KMS-11 (cell line): Measurements from ENCODE around the gene HINT2.

Experiments
- H2AFZ ChIP-seq: fragments of 200-600 bp; sonication (generic); 2 replicates; pipeline ENCODE4 v1.6.1; 2016; ENCODE audit warnings: antibody characterized with exemption, mixed run types, low read depth
- H3K27ac ChIP-seq: fragments of 200-600 bp; sonication (generic); 2 replicates; pipeline ENCODE4 v1.6.1; 2016; ENCODE audit warnings: mild to moderate bottlenecking, mixed run types
- H3K27me3 ChIP-seq: fragments of 200-600 bp; sonication (generic); 2 replicates; pipeline ENCODE4 v1.6.1; 2017; ENCODE audit warnings: mild to moderate bottlenecking, low read depth, mixed run types, moderate library complexity; ENCODE audit not compliant: insufficient read depth
- H3K36me3 ChIP-seq: fragments of 200-600 bp; sonication (generic); 2 replicates; pipeline ENCODE4 v1.6.1; 2017; ENCODE audit warnings: mild to moderate bottlenecking, mixed run types; ENCODE audit not compliant: insufficient read depth
- H3K4me1 ChIP-seq: fragments of 200-600 bp; sonication (generic); 2 replicates; pipeline ENCODE4 v1.6.1; 2016; ENCODE audit warnings: mild to moderate bottlenecking, low read depth, mixed run types; ENCODE audit not compliant: poor library complexity, severe bottlenecking
- H3K4me2 ChIP-seq: fragments of 200-600 bp; sonication (generic); 2 replicates; pipeline ENCODE4 v1.7.0; 2016; ENCODE audit warnings: mild to moderate bottlenecking, mixed run types
- H3K4me3 ChIP-seq: fragments of 200-600 bp; sonication (generic); IDR thresholded peaks from 2 replicates; pipeline ENCODE4 v1.6.1; 2017; ENCODE audit warnings: low read depth, low read length, mixed read lengths; ENCODE audit not compliant: insufficient read depth
- H3K79me2 ChIP-seq: fragments of 200-600 bp; sonication (generic); 2 replicates; pipeline ENCODE4 v1.6.1; 2016; ENCODE audit warnings: low read depth, mixed run types; ENCODE audit not compliant: insufficient read depth
- H3K9ac ChIP-seq: fragments of 200-600 bp; sonication (generic); 2 replicates; pipeline ENCODE4 v1.6.1; 2016; ENCODE audit warnings: mild to moderate bottlenecking, mixed run types
- H4K20me1 ChIP-seq: fragments of 200-600 bp; sonication (generic); 2 replicates; pipeline ENCODE4 v1.6.1; 2016; ENCODE audit warnings: mild to moderate bottlenecking, mixed run types; ENCODE audit not compliant: insufficient read depth
- TF ChIP-seq, protein P1 (sequence below): fragments of 200-600 bp; sonication (generic); conservative IDR thresholded peaks from 2 replicates; pipeline ENCODE4 v1.6.1; 2017; ENCODE audit warnings: low read depth, mild to moderate bottlenecking, antibody characterized with exemption, low read length, moderate library complexity, mixed read lengths

The HINT2 gene

GRCh38 chr9:35836595-35836994, 21.8 kb upstream of the HINT2 start:
- Histone ChIP-seq H3K4me1 (peaks cover 32% of the 10 kb centered on the region), H3K27ac (no peak overlapping the region), H4K20me1 (no peaks in the 10 kb centered on the region), H3K36me3 (no peaks in the 10 kb centered on the region), H3K27me3 (no peaks in the 10 kb centered on the region), H2AFZ (no peak overlapping the region), H3K79me2 (no peaks in the 10 kb centered on the region), H3K4me2 (no peak overlapping the region), H3K4me3 (no peak overlapping the region), H3K9ac (no peak overlapping the region)
- TF ChIP-seq, protein P1, sequence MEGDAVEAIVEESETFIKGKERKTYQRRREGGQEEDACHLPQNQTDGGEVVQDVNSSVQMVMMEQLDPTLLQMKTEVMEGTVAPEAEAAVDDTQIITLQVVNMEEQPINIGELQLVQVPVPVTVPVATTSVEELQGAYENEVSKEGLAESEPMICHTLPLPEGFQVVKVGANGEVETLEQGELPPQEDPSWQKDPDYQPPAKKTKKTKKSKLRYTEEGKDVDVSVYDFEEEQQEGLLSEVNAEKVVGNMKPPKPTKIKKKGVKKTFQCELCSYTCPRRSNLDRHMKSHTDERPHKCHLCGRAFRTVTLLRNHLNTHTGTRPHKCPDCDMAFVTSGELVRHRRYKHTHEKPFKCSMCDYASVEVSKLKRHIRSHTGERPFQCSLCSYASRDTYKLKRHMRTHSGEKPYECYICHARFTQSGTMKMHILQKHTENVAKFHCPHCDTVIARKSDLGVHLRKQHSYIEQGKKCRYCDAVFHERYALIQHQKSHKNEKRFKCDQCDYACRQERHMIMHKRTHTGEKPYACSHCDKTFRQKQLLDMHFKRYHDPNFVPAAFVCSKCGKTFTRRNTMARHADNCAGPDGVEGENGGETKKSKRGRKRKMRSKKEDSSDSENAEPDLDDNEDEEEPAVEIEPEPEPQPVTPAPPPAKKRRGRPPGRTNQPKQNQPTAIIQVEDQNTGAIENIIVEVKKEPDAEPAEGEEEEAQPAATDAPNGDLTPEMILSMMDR, result no peak

- Histone ChIP-seq H3K9ac (no peak overlapping the region), H3K27ac (no peak overlapping the region), H2AFZ (no peak overlapping the region), H3K79me2 (no peaks in the 10 kb centered on the region), H3K27me3 (no peaks in the 10 kb centered on the region), H3K4me3 (no peak overlapping the region), H4K20me1 (no peaks in the 10 kb centered on the region), H3K4me1 (peaks cover 32% of the 10 kb centered on the region), H3K36me3 (no peaks in the 10 kb centered on the region), H3K4me2 (peak overlapping the region; percentile 0; the same call in 1 of the 2 replicates)
- TF ChIP-seq, protein P1, result no peak
These were observed 20.9 kb upstream of the HINT2 start for GRCh38 chr9:35835766-35836165.

- Histone ChIP-seq H3K4me3 (no peak overlapping the region), H3K4me1 (peaks cover 34% of the 10 kb centered on the region), H3K9ac (no peak overlapping the region), H3K4me2 (peak overlapping the region; percentile 98; the same call in 1 of the 2 replicates), H2AFZ (no peak overlapping the region), H4K20me1 (no peaks in the 10 kb centered on the region), H3K79me2 (no peaks in the 10 kb centered on the region), H3K27ac (no peak overlapping the region), H3K27me3 (no peaks in the 10 kb centered on the region), H3K36me3 (no peaks in the 10 kb centered on the region)
- TF ChIP-seq, protein P1, result peak; percentile 26; the same call in 1 of the 2 replicates
These were observed 20.4 kb upstream of the HINT2 start for GRCh38 chr9:35835216-35835632.

- peak overlapping the region; percentile 23; the same call in 1 of the 2 replicates for H3K9ac ChIP-seq
- TF ChIP-seq, protein P1, result no peak
- H3K79me2 ChIP-seq, result no peaks in the 10 kb centered on the region
- H4K20me1 ChIP-seq, result no peaks in the 10 kb centered on the region
- peak overlapping the region; percentile 63 for H3K27ac ChIP-seq
- H3K4me3 ChIP-seq, result no peak overlapping the region
- H2AFZ ChIP-seq, result peak overlapping the region; percentile 75
- no peaks in the 10 kb centered on the region for H3K27me3 ChIP-seq
- H3K4me2 ChIP-seq, result peak overlapping the region; percentile 98
- no peaks in the 10 kb centered on the region for H3K36me3 ChIP-seq
- H3K4me1 ChIP-seq, result peaks cover 40% of the 10 kb centered on the region
These were observed 19.7 kb upstream of the HINT2 start for GRCh38 chr9:35834260-35835215.
